GM12891 (cell line): Measurements from ENCODE around the gene TRAPPC12.
A peak's percentile ranks its signal among the peaks of the same experiment; 100 is the strongest.
"Not testable (repeated sequence)": the region's sequence is repeated elsewhere in the genome, so short reads cannot be mapped to it uniquely, and the experiment has no call there.

Source experiments
- DNase-seq: peaks from one replicate; pipeline ENCODE4 v3.0.0; 2011; ENCODE audit warnings: low spot score; ENCODE audit not compliant: insufficient read length
- FAIRE-seq: peaks from 2 replicates; lab custom pipeline; 2011; peaks lifted over from hg19 to GRCh38; lab: Jason Lieb, UNC
- PAX5 ChIP-seq: IDR thresholded peaks from 2 replicates; pipeline ENCODE4 v1.6.1; 2011; ENCODE audit warnings: low read length, moderate library complexity, mild to moderate bottlenecking; ENCODE audit not compliant: insufficient read depth, severe bottlenecking
- POLR2A ChIP-seq: IDR thresholded peaks from 2 replicates; pipeline ENCODE4 v1.6.1; 2011; ENCODE audit warnings: low read depth, low read length, control low read depth
- POLR2AphosphoS5 ChIP-seq: IDR thresholded peaks from 2 replicates; pipeline ENCODE4 v1.6.1; 2011; ENCODE audit warnings: low read depth, low read length, control low read depth
- POU2F2 ChIP-seq: IDR thresholded peaks from 2 replicates; pipeline ENCODE4 v1.6.1; 2011; ENCODE audit warnings: low read depth, mild to moderate bottlenecking, control low read depth, low read length, moderate library complexity
- SPI1 ChIP-seq: IDR thresholded peaks from 2 replicates; pipeline ENCODE4 v1.6.1; 2011; ENCODE audit warnings: low read depth, low read length, control low read depth
- TAF1 ChIP-seq: IDR thresholded peaks from 2 replicates; pipeline ENCODE4 v1.6.1; 2011; ENCODE audit warnings: low read depth, low read length, control low read depth

The TRAPPC12 gene

DNA sequence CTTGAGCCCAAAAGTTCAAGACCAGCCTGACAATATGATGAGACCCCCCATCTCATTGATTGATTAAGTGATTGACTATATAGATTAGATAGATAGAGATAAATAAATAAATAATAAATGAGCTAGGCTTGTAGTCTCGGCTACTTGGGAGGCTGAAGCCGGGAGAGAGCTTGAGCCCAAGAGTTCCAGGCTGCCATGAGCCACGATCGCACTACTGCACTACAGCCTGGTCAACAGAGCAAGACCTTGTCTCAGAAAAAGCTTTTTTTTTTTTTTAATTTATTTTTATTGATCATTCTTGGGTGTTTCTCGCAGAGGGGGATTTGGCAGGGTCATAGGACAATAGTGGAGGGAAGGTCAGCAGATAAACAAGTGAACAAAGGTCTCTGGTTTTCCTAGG, 14.3 kb upstream of the TRAPPC12 start:
- DNase-seq = no peak
- TF ChIP-seq SPI1 (no peak), POLR2AphosphoS5 (no peak), POLR2A (no peak), POU2F2 (no peak), PAX5 (no peak), TAF1 (no peak)
- FAIRE-seq = no peak

DNA sequence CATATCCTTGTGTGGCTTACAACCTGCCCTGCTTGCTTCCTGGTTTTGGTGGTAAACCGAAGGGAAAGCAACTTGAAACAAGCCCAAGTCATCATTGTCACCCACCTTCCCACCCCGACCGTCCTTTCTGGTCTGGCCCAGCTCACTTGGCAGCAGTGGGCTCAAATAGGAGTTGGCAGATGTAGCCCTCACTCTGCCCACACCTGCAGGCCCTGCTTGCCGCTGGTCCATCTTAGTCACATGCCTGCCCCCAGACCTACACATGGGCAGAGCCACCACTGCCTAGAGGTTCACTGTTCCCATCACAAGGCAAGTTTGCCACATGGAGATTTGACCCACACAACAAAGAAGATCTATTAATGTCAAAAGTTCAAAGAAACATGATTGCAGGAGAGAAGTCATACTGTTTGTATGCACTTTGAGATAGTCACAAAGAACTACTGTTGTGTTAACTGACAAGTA, 11.2 kb upstream of the TRAPPC12 start:
- no peak for DNase-seq
- FAIRE-seq = no peak
- TF ChIP-seq POLR2AphosphoS5 = no peak
- TF ChIP-seq PAX5 = no peak
- TF ChIP-seq POU2F2 = no peak

- DNase-seq, FAIRE-seq: not testable (repeated sequence)
Measured at GRCh38 chr2:3369340-3370181, 9.9 kb upstream of the TRAPPC12 start.

DNA sequence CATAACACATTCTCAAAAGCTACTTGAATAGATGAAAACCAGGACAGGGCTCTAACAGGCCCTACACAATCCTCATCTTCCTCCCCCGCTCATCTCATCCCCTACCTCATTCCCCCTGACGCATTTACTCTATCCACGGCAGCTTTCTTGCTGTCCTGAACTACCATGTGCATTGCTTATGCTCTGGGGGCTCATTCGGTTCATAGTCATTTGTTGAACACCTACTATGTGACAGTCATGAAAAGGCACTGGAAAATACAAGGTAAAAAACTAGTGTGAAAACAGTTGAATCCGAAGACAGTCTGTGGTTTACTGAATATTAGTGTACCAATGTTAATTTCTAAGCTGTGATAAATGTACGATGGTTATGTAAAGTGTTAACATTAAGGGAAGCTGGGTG, 2.7 kb upstream of the TRAPPC12 start:
- DNase-seq (no peak), FAIRE-seq (no peak)
- TF ChIP-seq SPI1 = no peak

DNA sequence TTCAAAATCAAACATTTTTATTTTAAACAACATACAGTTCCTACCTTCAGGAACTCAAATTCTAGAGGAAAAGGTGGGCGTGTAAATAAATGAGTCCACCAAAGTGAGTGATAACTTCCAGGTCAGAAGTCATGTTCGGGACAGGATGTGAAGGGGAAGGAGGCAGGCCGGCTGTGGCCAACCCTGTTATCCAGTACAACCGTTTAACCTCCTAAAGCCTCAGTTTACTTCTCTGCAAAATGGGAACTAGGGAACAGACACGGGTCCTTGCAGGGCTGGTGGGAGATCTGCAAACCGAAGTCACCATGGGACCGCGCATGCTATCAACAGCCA, 2.2 kb upstream of the TRAPPC12 start:
- DNase-seq (no peak), FAIRE-seq (no peak)
- TF ChIP-seq POLR2AphosphoS5 (no peak), SPI1 (no peak)

DNA sequence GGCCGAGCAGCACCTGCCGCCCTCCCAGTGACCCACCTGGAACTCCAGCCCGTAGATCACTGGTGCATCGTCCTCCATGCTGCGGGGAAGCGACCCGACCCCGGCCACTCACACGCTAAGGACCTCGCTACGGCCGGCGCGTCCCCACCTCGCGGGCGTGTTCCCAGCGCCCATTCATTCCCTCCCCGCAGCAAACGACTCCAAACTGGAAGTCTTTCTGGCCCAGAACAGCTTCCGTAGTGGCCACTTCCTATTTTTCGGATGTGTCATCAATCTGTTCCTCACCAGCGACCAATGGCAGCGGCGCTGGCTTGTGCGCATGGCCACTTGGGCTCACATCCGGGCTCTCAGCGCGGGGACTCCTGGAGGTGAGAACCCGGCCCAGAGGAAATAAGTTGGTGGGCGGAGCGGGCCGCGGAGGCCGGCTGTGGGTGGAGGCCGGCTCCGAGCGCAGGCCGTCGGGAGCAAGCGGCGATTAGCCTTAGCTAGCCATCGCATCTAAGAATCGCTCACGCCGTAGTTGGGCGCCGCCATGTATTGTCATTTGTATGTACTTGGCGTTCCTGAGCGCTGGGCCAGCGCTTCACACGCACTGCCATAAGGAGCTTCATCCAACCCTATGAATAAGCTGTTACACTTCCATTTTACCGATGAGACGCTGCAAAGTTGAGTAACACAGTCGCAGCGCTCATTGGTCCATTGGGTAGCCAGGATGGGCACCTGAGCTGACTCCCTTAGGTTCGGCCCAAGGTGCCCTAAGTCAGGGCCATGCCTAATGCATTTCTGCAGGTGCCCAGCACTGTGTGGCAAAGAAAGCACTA, 1.7 kb upstream of the TRAPPC12 start, which contains the start of gene EIPR1:
Gene EIPR1, minus strand, starts transcription at position 207 of the 821 bp plus-strand sequence. Its CDS starts 129 bp downstream, at position 78.
- DNase-seq (peak; percentile 89), FAIRE-seq (peak; percentile 82)
- TF ChIP-seq POLR2A (peak; percentile 81), TAF1 (peak; percentile 37; the same call in 1 of the 2 replicates), SPI1 (peak; percentile 96), PAX5 (no peak), POU2F2 (peak; percentile 29), POLR2AphosphoS5 (peak; percentile 69)

DNA sequence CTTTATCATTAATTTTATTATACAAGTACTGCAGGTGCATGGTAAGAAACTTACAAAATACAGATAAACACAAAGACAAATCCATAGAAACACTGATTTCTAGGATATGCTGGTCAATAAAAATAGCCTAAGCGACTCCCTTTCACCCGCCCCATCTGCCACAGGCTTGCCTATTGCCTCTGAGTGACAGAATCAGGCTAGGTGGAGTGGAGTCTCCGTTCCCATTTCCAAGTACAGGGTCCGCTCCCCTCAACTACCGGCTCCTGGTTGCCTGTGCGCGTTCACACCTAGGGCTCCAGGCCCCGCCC, 201 bp upstream of the TRAPPC12 start:
- no peak for FAIRE-seq
- TF ChIP-seq POLR2AphosphoS5 (no peak), PAX5 (no peak), SPI1 (no peak), TAF1 (no peak), POLR2A (no peak), POU2F2 (no peak)
- no peak for DNase-seq

DNA sequence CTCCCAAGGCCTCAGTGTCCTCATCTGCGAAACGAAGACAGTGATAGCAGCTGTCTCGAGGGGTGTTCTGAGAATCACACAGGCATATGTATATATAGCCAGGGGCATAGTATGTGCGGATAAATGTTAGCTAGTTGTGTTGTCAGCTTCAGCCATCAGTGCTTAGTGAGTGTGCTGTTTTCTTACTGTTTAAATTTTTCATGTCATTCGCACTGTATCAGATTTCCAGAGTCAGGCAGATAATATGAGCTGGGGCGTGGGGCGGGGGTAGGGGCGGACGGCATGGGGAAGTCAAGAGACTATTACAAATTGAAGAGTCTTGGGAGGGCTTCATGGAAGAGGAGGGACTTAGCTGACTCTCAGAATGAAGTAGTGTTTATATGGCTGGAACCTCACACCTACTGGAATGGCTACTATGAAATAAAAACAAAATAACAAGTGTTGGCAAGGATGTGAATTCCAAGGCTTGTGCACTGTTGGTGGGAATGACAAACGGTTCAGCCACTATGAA, 7.0 kb downstream of the TRAPPC12 start:
- TF ChIP-seq POU2F2 (no peak), POLR2AphosphoS5 (no peak), SPI1 (no peak), PAX5 (no peak), TAF1 (no peak), POLR2A (no peak)
- DNase-seq (no peak), FAIRE-seq (no peak)

DNA sequence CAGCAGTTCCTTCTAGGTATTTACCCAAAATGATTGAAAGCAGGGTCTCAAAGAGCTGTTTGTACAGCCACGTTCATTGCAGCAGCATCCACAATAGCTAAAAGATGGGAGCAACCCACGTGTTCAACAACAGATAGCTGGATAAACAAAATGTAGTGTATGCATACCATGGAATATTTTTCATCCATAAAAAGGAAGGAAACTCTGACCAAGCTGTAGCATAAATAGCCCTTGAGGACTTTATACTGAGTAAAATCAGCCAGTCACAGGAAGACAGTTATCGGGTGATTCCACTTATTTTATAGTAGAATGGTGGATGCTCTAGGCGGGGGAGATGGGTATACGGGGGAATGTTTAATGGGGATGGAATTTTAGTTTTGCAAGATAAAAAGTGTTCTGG, 7.5 kb downstream of the TRAPPC12 start:
- FAIRE-seq = no peak

DNA sequence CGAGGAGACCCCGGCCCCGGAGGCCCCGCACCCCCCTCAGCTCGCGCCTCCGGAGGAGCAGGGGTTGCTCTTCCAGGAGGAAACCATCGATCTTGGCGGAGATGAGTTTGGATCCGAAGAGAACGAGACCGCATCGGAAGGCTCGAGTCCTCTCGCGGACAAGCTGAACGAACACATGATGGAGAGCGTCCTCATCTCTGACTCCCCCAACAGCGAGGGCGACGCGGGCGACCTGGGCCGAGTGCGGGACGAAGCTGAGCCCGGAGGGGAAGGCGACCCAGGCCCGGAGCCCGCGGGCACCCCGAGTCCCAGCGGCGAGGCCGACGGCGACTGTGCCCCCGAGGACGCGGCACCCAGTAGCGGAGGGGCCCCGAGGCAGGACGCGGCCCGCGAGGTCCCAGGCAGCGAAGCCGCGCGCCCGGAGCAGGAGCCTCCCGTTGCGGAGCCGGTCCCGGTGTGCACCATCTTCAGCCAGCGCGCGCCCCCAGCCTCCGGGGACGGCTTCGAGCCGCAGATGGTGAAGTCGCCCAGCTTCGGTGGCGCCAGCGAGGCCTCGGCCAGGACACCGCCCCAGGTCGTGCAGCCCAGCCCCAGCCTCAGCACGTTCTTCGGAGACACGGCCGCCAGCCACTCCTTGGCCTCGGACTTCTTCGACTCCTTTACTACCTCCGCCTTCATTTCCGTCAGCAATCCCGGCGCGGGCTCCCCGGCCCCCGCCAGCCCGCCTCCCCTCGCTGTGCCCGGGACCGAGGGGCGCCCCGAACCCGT, 8.3 kb downstream of the TRAPPC12 start:
- FAIRE-seq (no peak), DNase-seq (no peak)
- no peak for TF ChIP-seq POU2F2
- TF ChIP-seq POLR2A = no peak
- no peak for TF ChIP-seq PAX5
- no peak for TF ChIP-seq SPI1
- TF ChIP-seq POLR2AphosphoS5 = no peak
- no peak for TF ChIP-seq TAF1

More for the DNA sequence above, 7.5 kb downstream of the TRAPPC12 start:
- TF ChIP-seq POU2F2 (no peak), PAX5 (no peak), POLR2A (no peak), SPI1 (no peak), POLR2AphosphoS5 (no peak), TAF1 (no peak)
- DNase-seq = no peak
